Nephron (organoid): Measurements from ENCODE around the gene C3orf18.
A peak's percentile ranks its signal among the peaks of the same experiment; 100 is the strongest.

Experiments
- H3K27ac Mint-ChIP-seq, 3 experiments: 2 replicates each; pipeline ENCODE4 v1.8.0; 2020; ENCODE audit warnings: mixed read lengths in 3 of 3, mild to moderate bottlenecking in 2 of 3, moderate library complexity in 1 of 3
- H3K27me3 Mint-ChIP-seq: 2 replicates; pipeline ENCODE4 v1.8.0; 2021; ENCODE audit warnings: low read depth, mild to moderate bottlenecking, moderate library complexity, mixed read lengths
- H3K36me3 Mint-ChIP-seq: 2 replicates; pipeline ENCODE4 v1.8.0; 2020; ENCODE audit warnings: low read depth, mixed read lengths
- H3K4me1 Mint-ChIP-seq: 2 replicates; pipeline ENCODE4 v1.8.0; 2020; ENCODE audit warnings: mixed read lengths
- H3K4me3 Mint-ChIP-seq, 3 experiments: 2 replicates each; pipeline ENCODE4 v1.8.0; 2020; ENCODE audit warnings: mild to moderate bottlenecking in 3 of 3, mixed read lengths in 3 of 3, moderate library complexity in 2 of 3
- H3K9me3 Mint-ChIP-seq: 2 replicates; pipeline ENCODE4 v1.8.0; 2020; ENCODE audit warnings: mixed read lengths
- TF ChIP-seq, protein P1 (sequence below), 3 experiments: fragments of 200-600 bp; sonication (generic); IDR thresholded peaks; one replicate each; pipeline ENCODE4 v1.5.0; 2021; ENCODE audit warnings: antibody characterized with exemption in 3 of 3; ENCODE audit not compliant: unreplicated experiment in 3 of 3

C3orf18 gene

DNA sequence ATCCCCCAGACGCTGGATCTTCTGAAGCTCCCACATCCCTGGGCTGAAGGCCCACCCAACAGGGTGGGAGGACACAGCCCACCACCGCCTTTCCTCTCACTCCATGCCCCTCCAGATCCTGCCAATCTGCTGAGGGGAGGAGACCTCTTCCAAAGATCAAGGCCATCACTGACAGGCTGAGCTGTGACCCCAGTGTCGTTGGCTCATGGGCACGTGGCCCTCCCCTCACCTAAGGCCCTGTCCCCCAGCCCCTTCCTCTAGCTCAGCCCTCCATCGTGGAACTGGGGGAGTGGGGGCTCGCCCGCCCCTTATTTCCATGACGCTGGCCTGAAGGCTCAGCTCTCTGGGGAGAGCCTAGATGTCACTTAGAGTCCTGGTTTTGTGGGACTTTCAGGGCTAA, 10.4 kb downstream of the C3orf18 start:
- Mint-ChIP-seq H3K36me3 (no peaks in the 10 kb centered on the region), H3K4me3 (no peak overlapping the region), H3K4me1 (peaks cover 16% of the 10 kb centered on the region), H3K27ac (no peak overlapping the region), H3K27me3 (no peaks in the 10 kb centered on the region), H3K9me3 (no peaks in the 10 kb centered on the region)
- TF ChIP-seq, protein P1, sequence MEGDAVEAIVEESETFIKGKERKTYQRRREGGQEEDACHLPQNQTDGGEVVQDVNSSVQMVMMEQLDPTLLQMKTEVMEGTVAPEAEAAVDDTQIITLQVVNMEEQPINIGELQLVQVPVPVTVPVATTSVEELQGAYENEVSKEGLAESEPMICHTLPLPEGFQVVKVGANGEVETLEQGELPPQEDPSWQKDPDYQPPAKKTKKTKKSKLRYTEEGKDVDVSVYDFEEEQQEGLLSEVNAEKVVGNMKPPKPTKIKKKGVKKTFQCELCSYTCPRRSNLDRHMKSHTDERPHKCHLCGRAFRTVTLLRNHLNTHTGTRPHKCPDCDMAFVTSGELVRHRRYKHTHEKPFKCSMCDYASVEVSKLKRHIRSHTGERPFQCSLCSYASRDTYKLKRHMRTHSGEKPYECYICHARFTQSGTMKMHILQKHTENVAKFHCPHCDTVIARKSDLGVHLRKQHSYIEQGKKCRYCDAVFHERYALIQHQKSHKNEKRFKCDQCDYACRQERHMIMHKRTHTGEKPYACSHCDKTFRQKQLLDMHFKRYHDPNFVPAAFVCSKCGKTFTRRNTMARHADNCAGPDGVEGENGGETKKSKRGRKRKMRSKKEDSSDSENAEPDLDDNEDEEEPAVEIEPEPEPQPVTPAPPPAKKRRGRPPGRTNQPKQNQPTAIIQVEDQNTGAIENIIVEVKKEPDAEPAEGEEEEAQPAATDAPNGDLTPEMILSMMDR (IDR thresholded peaks at IDR 0.05; ENCODE audit: unreplicated experiment in 3 of 3), result no peak

DNA sequence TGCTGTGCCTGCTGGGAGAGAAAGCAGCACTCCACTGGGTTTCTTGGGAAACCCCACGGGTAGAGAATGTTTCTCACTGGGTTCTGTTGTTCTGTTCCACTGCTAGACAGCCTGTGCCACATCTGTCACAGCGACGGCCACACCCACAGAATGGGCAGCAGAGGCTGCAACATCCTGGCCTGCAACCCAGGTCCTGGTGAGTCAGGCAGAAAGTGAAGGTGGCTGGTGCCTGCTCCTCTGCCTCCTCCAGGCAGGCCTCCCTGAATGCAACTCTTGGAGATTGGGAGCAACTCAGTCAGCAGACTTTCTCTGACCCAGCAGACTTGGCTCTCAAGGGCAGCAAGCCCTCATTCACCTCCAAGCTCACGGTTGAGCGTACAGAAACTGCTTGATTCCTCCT, 13.0 kb downstream of the C3orf18 start:
- Mint-ChIP-seq H3K36me3 (no peaks in the 10 kb centered on the region), H3K4me1 (peaks cover 34% of the 10 kb centered on the region), H3K9me3 (no peaks in the 10 kb centered on the region), H3K27me3 (no peaks in the 10 kb centered on the region), H3K27ac (no peak overlapping the region), H3K4me3 (no peak overlapping the region)
- TF ChIP-seq, protein P1 (IDR thresholded peaks at IDR 0.05; ENCODE audit: unreplicated experiment in 3 of 3), result no peak

DNA sequence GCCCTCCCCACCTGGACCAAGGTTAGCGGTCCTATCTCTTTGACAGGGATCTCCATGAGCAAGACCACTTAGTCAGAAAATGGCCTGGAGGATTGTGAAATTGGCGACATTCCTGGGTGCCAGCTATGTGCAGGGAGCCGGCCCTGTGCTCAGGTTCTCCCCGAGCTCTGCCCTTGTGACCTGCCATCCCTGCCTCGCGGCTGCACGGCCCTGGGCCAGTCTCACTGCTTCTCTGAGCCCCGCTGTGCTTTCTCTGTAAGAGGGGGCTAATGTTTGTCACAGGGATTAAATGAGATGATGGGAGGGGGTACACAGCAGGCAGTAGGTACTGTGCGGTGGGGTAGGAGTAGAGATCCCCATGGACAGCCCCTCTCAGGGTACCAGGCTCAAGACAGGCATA, 14.9 kb downstream of the C3orf18 start:
- TF ChIP-seq, protein P1 (IDR thresholded peaks at IDR 0.05; ENCODE audit: unreplicated experiment in 3 of 3), result no peak
- H3K4me1 Mint-ChIP-seq, result peaks cover 23% of the 10 kb centered on the region
- no peak overlapping the region for H3K4me3 Mint-ChIP-seq
- H3K36me3 Mint-ChIP-seq, result no peaks in the 10 kb centered on the region
- H3K27ac Mint-ChIP-seq, result peak overlapping the region in 1 of 3 experiments; percentile 89
- H3K9me3 Mint-ChIP-seq, result no peaks in the 10 kb centered on the region
- H3K27me3 Mint-ChIP-seq, result no peaks in the 10 kb centered on the region

DNA sequence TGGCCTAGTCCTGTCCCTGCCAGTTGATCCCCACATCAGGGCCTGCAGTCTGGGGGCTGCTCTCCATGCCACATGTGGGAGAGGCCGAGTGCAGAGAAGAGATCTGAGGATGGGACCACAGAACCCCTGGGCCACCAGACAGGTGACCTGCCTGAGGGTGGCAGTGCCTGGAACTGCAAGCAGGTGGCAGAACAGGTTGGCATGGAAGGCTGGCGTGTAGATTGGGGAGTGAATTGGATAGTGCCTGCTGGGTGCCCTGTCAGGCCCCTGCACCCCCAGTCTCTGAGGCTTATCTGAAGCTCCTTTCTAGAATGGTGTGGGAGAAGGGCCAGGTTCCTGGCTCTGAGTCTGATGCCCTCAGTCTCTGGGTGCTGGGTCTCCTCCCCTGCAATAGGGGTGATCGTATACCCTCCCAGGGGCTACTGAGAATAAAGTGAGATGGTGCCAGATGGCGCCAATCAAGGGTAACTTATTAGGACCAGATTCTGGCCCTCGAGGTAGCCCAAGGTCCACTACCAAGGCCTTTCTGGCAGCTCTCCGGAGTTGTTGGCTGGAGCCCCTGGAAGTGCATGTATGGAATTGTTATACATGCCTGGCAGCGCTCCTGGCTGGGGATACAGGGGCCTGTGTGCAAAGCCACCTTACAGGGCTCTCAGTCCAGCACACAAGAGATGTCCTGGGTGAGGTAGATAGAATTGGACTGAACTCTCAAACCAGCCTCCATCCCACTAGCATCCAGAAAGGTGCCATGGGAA, 15.7 kb downstream of the C3orf18 start:
- peak overlapping the region in 1 of 3 experiments; percentile 19 for H3K4me3 Mint-ChIP-seq
- peaks cover 23% of the 10 kb centered on the region for H3K4me1 Mint-ChIP-seq
- no peaks in the 10 kb centered on the region for H3K36me3 Mint-ChIP-seq
- H3K27ac Mint-ChIP-seq, result peak overlapping the region; percentile 71 to 94 (median 89)
- H3K9me3 Mint-ChIP-seq, result no peaks in the 10 kb centered on the region
- TF ChIP-seq, protein P1 (IDR thresholded peaks at IDR 0.05; ENCODE audit: unreplicated experiment in 3 of 3), result no peak
- no peaks in the 10 kb centered on the region for H3K27me3 Mint-ChIP-seq

DNA sequence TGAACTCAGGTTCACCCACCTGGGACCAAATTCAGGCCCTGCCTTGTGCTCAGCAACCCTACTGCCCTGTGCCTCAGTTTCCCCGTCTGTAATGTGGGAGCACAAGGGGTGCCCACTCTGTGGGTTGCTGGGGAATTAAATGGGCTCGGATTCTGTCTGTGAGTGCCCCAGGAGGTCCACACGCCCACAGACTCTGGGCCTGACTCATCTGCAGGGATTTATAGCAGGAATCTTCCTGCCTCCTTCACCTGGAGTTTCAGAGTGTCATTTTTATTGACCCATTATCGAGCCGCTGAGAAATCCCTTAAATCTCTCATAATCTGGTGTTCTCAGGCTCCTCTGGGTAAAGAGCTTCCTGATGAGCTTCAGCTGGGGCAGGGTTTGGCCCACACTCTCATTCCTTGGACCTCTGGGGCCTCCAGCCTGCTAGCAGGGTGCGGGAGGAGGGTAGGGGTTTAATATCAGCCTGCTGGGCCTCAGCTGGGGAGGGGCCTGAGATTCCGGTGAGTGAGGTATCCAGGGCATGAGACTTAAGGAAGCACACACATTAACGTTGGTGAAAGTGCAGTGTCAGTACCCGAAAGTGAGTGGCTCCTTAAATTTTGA, 16.4 kb downstream of the C3orf18 start:
- TF ChIP-seq, protein P1 (IDR thresholded peaks at IDR 0.05; ENCODE audit: unreplicated experiment in 3 of 3), result no peak
- Mint-ChIP-seq H3K4me3 (peak overlapping the region in 1 of 3 experiments; percentile 37), H3K27ac (peak overlapping the region; percentile 71 to 94 (median 89)), H3K36me3 (no peaks in the 10 kb centered on the region), H3K27me3 (peaks cover under 1% of the 10 kb centered on the region), H3K9me3 (no peaks in the 10 kb centered on the region), H3K4me1 (peaks cover 21% of the 10 kb centered on the region)
